K562 (cell line): ENCODE data around the gene HNMT.
"Not testable (repeated sequence)": the region's sequence is repeated elsewhere in the genome, so short reads cannot be mapped to it uniquely, and the experiment has no call there.

ENCODE experiments used
- POLR2AphosphoS5 ChIP-seq: IDR thresholded peaks from 2 replicates; pipeline ENCODE4 v1.6.1; 2011; ENCODE audit warnings: mild to moderate bottlenecking, low read depth, low read length, moderate library complexity; ENCODE audit not compliant: control insufficient read depth, insufficient read depth
- UBTF ChIP-seq, 2 experiments: IDR thresholded peaks; 2 replicates each; pipeline ENCODE4 v1.6.1; 2012; ENCODE audit warnings: improper control_type of control experiment in 2 of 2, low read depth in 2 of 2, low read length in 2 of 2, borderline replicate concordance in 1 of 2

- not testable (repeated sequence) for TF ChIP-seq POLR2AphosphoS5; UBTF (IDR thresholded peaks at IDR 0.05; ENCODE audit: borderline replicate concordance in 1 of 2, low read depth in 2 of 2, low read length in 2 of 2)
Measured at GRCh38 chr2:137993715-137994476, 29.6 kb downstream of the HNMT start.
